Adrenal gland (tissue), 5 donors: ENCODE measurements around the gene FAM177B.

ENCODE experiments used
- POLR2A ChIP-seq, 2 donors: fragments of 450-650 bp; IDR thresholded peaks; one replicate each; pipeline ENCODE4 v1.6.1; 2017; ENCODE audit warnings: antibody characterized with exemption in 2 of 2, mild to moderate bottlenecking in 2 of 2, moderate library complexity in 1 of 2
- TF ChIP-seq, protein P1 (sequence below), 6 experiments: fragments of 450-650 bp in 4 of 6; fragments of 200-600 bp in 2 of 6; sonication (generic) in 1 of 6; IDR thresholded peaks; 1 replicate in 5 of 6; 2 replicates in 1 of 6; pipeline versions ENCODE4 v1.5.1 to v1.8.0; 2016 to 2021; ENCODE audit warnings: antibody characterized with exemption in 6 of 6, mild to moderate bottlenecking in 2 of 6, moderate library complexity in 1 of 6
- donor health status: DM: no; HTN: no; CAD: no.

DNA sequence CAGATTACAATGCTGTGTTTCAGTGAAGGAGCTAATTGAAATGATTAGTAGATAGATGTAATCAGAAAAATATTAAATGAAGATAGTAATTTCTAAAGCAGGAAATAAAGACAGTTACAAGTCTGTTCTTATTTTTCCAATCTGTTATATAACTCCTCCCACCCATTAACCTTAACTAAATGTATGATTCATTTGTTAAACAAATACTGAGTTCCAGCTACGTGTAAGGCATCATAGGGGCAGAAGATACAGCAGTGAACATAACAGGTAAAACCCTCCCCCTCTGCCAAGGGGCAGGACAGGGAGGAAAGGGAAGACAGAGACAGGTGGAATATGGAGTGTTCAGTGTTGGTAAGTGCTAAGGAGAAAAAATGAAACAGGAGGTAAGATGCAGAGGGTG is at the start of gene FAM177B:
- TF ChIP-seq, protein P1, sequence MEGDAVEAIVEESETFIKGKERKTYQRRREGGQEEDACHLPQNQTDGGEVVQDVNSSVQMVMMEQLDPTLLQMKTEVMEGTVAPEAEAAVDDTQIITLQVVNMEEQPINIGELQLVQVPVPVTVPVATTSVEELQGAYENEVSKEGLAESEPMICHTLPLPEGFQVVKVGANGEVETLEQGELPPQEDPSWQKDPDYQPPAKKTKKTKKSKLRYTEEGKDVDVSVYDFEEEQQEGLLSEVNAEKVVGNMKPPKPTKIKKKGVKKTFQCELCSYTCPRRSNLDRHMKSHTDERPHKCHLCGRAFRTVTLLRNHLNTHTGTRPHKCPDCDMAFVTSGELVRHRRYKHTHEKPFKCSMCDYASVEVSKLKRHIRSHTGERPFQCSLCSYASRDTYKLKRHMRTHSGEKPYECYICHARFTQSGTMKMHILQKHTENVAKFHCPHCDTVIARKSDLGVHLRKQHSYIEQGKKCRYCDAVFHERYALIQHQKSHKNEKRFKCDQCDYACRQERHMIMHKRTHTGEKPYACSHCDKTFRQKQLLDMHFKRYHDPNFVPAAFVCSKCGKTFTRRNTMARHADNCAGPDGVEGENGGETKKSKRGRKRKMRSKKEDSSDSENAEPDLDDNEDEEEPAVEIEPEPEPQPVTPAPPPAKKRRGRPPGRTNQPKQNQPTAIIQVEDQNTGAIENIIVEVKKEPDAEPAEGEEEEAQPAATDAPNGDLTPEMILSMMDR (IDR thresholded peaks at IDR 0.05), result no peak
- no peak for TF ChIP-seq POLR2A (IDR thresholded peaks at IDR 0.05)
